ENCODE measurements around the gene CDADC1. TPM values are rescaled to one million over a fixed set of nuclear protein-coding genes. Genes with fewer than 3 reads are reported as not detected.

Gene CDADC1
- total RNA-seq, 1 donor from 2014 or later = 1.7 TPM

DNA sequence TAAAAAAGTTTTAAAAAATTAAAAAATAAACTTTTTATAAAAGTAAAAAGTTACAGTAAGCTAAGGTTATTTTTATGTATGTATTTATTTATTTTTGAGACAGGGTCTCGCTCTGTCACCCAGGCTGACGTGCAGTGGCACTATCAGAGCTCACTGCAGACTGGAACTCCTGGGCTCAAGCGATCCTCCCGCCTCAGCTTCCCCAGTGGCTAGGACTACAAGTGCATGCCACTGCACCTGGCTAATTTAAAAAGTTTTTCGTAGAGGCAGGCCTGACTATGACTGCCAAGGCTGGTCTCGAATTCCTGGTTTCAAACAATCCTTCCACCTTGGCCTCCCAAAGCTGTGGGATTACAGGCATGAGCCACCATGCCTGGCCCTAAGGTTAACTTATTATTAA, 64.1 kb downstream of the CDADC1 start:
- Histone ChIP-seq H3K79me2 (ENCODE audit: low read depth) (no peaks in the 10 kb centered on the region), H3K27ac (no peak overlapping the region), H3K4me1 (no peaks in the 10 kb centered on the region), H3F3A (ENCODE audit: low read depth) (no peaks in the 10 kb centered on the region), H3K4me2 (no peak overlapping the region), H4K20me1 (ENCODE audit: low read depth) (no peaks in the 10 kb centered on the region), H3K9ac (no peak overlapping the region), H3K27me3 (no peaks in the 10 kb centered on the region), H2AFZ (replicated peaks) (no peak overlapping the region), H3K9me3 (ENCODE audit: low read depth) (no peaks in the 10 kb centered on the region), H3K4me3 (no peak overlapping the region), H3K36me3 (no peaks in the 10 kb centered on the region)
- H3K27ac Mint-ChIP-seq = no peak overlapping the region
- H3K27me3 Mint-ChIP-seq (ENCODE audit: insufficient read depth, low read depth) = no peaks in the 10 kb centered on the region
- no peaks in the 10 kb centered on the region for H3K9me3 Mint-ChIP-seq
- TF ChIP-seq EZH2phosphoT487 (IDR thresholded peaks at IDR 0.05) (no peak), EZH2 (IDR thresholded peaks at IDR 0.05) (no peak)
- TF ChIP-seq, protein P1, sequence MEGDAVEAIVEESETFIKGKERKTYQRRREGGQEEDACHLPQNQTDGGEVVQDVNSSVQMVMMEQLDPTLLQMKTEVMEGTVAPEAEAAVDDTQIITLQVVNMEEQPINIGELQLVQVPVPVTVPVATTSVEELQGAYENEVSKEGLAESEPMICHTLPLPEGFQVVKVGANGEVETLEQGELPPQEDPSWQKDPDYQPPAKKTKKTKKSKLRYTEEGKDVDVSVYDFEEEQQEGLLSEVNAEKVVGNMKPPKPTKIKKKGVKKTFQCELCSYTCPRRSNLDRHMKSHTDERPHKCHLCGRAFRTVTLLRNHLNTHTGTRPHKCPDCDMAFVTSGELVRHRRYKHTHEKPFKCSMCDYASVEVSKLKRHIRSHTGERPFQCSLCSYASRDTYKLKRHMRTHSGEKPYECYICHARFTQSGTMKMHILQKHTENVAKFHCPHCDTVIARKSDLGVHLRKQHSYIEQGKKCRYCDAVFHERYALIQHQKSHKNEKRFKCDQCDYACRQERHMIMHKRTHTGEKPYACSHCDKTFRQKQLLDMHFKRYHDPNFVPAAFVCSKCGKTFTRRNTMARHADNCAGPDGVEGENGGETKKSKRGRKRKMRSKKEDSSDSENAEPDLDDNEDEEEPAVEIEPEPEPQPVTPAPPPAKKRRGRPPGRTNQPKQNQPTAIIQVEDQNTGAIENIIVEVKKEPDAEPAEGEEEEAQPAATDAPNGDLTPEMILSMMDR (IDR thresholded peaks at IDR 0.05) = no peak
- H3K4me1 Mint-ChIP-seq = peaks cover 10% of the 10 kb centered on the region
- no peaks in the 10 kb centered on the region for H3K36me3 Mint-ChIP-seq
- no peak overlapping the region for H3K4me3 Mint-ChIP-seq
- DNase-seq (ENCODE audit: low spot score) = no peak

DNA sequence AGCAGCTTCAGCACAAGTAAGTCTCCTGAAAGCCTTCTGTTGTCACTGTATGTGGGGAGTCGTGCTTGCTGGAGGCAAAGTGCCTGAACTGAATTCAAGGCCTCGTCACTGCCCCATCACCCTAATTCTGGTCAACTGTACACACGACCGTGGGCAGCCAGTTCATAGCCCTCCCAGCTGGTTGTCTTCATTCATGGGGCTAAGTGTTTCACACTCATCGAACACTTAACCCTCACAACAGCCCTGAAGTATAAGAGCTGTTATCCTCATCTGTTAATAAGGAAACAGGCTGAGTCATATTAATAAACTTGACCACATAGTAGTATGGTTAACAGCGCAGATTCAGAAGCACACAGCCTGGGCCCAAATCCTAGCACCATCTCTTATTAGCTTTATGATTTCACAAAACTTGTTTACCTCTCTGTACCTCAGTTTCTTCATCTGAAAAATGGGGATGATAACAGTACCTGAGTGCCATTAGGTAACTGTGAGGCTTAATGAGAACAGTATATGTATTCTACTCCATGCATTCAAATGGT, 66.7 kb downstream of the CDADC1 start:
- H3F3A ChIP-seq (ENCODE audit: low read depth) = no peaks in the 10 kb centered on the region
- H3K27me3 ChIP-seq = no peaks in the 10 kb centered on the region
- no peaks in the 10 kb centered on the region for H3K36me3 ChIP-seq
- no peaks in the 10 kb centered on the region for H3K36me3 Mint-ChIP-seq
- H2AFZ ChIP-seq (replicated peaks) = no peak overlapping the region
- no peak overlapping the region for H3K4me3 Mint-ChIP-seq
- no peak for TF ChIP-seq EZH2phosphoT487 (IDR thresholded peaks at IDR 0.05)
- no peak for TF ChIP-seq EZH2 (IDR thresholded peaks at IDR 0.05)
- TF ChIP-seq, protein P1 (IDR thresholded peaks at IDR 0.05) = no peak
- no peak overlapping the region for H3K27ac ChIP-seq
- H3K27me3 Mint-ChIP-seq (ENCODE audit: insufficient read depth, low read depth) = peaks cover 4% of the 10 kb centered on the region
- H4K20me1 ChIP-seq (ENCODE audit: low read depth) = no peaks in the 10 kb centered on the region
- H3K4me1 ChIP-seq = no peaks in the 10 kb centered on the region
- no peaks in the 10 kb centered on the region for H3K9me3 Mint-ChIP-seq
- H3K4me2 ChIP-seq = no peak overlapping the region
- peak overlapping the region; percentile 50 for H3K27ac Mint-ChIP-seq
- H3K79me2 ChIP-seq (ENCODE audit: low read depth) = no peaks in the 10 kb centered on the region
- peaks cover 10% of the 10 kb centered on the region for H3K4me1 Mint-ChIP-seq
- no peak overlapping the region for H3K9ac ChIP-seq
- H3K4me3 ChIP-seq = no peak overlapping the region
- no peaks in the 10 kb centered on the region for H3K9me3 ChIP-seq (ENCODE audit: low read depth)
- no peak for DNase-seq (ENCODE audit: low spot score)

DNA sequence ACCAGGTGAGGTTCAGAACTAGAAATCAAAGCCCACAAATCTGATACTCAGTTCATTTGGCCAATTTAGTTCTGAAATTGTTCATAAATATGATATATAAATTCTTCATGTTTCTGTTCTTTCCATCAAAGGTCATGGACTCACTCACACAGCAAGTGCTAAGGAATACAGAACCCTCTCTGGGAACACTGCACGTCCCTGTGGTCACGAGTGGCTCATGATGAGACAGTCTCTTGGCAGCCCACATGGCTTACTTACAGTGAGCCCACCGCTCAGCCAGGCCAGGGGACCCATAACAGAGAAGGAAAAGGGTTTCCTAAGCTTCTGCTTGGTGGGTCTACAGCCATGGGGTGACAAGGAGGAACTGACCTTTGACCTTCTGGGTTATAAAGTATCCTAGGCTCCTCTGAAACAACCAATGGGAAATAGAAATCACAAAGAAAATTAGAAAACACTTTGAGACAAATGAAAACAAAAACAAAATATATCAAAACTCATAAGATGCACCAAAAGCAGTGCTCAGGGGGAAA, 67.4 kb downstream of the CDADC1 start:
- peaks cover 4% of the 10 kb centered on the region for H3K27me3 Mint-ChIP-seq (ENCODE audit: insufficient read depth, low read depth)
- H3K9me3 Mint-ChIP-seq = no peaks in the 10 kb centered on the region
- Histone ChIP-seq H3K4me3 (no peak overlapping the region), H3K27me3 (no peaks in the 10 kb centered on the region), H3K4me1 (no peaks in the 10 kb centered on the region), H3K36me3 (no peaks in the 10 kb centered on the region), H3K9me3 (ENCODE audit: low read depth) (no peaks in the 10 kb centered on the region), H3K4me2 (no peak overlapping the region), H3K27ac (no peak overlapping the region), H3K9ac (no peak overlapping the region), H3K79me2 (ENCODE audit: low read depth) (no peaks in the 10 kb centered on the region), H4K20me1 (ENCODE audit: low read depth) (no peaks in the 10 kb centered on the region), H2AFZ (replicated peaks) (no peak overlapping the region), H3F3A (ENCODE audit: low read depth) (no peaks in the 10 kb centered on the region)
- no peaks in the 10 kb centered on the region for H3K36me3 Mint-ChIP-seq
- peaks cover 6% of the 10 kb centered on the region for H3K4me1 Mint-ChIP-seq
- TF ChIP-seq EZH2phosphoT487 (IDR thresholded peaks at IDR 0.05) = no peak
- TF ChIP-seq EZH2 (IDR thresholded peaks at IDR 0.05) = no peak
- TF ChIP-seq, protein P1 (IDR thresholded peaks at IDR 0.05) = no peak
- DNase-seq (ENCODE audit: low spot score) = no peak
- H3K27ac Mint-ChIP-seq = no peak overlapping the region
- H3K4me3 Mint-ChIP-seq = no peak overlapping the region

All from neural progenitor cell (in vitro differentiated cells).